AG09309 (cell line): Measurements from ENCODE around the gene GRIK3.
"Not testable (repeated sequence)": the region's sequence is repeated elsewhere in the genome, so short reads cannot be mapped to it uniquely, and the experiment has no call there.

Experiments used
- DNase-seq: peaks from one replicate; pipeline ENCODE4 v3.0.0-alpha.2; 2010; ENCODE audit warnings: low read depth
- H3K4me3 ChIP-seq: 2 replicates; pipeline ENCODE4 v1.5.1; 2011; ENCODE audit warnings: mild to moderate bottlenecking, low read depth, low read length, moderate library complexity; ENCODE audit not compliant: control insufficient read depth
- CTCF ChIP-seq: IDR thresholded peaks from 2 replicates; pipeline ENCODE4 v1.5.1; 2011; ENCODE audit warnings: mild to moderate bottlenecking, low read depth, low read length, inconsistent platforms; ENCODE audit not compliant: insufficient read depth, control insufficient read depth; ENCODE audit errors: missing control alignments

The GRIK3 gene

GRCh38 chr1:36922071-36922470 lies 112.2 kb downstream of the GRIK3 start:
- no peak for TF ChIP-seq CTCF
- DNase-seq: no peak
- H3K4me3 ChIP-seq: no peak overlapping the region

GRCh38 chr1:36920801-36921405 lies 113.4 kb downstream of the GRIK3 start:
- no peak for DNase-seq
- TF ChIP-seq CTCF: no peak
- H3K4me3 ChIP-seq: no peak overlapping the region

GRCh38 chr1:36920371-36920770 lies 113.9 kb downstream of the GRIK3 start:
- no peak overlapping the region for H3K4me3 ChIP-seq
- DNase-seq: no peak
- no peak for TF ChIP-seq CTCF

- no peak overlapping the region for H3K4me3 ChIP-seq
- DNase-seq: no peak
- no peak for TF ChIP-seq CTCF
Measured at GRCh38 chr1:36919491-36920145, 114.7 kb downstream of the GRIK3 start.

- H3K4me3 ChIP-seq: no peak overlapping the region
- no peak for TF ChIP-seq CTCF
- no peak for DNase-seq
Measured at GRCh38 chr1:36918604-36919003, 115.7 kb downstream of the GRIK3 start.

GRCh38 chr1:36916542-36916941 lies 117.8 kb downstream of the GRIK3 start:
- not testable (repeated sequence) for DNase-seq, H3K4me3 ChIP-seq

GRCh38 chr1:36913484-36914060 lies 120.7 kb downstream of the GRIK3 start:
- no peak for DNase-seq
- H3K4me3 ChIP-seq: no peak overlapping the region
- no peak for TF ChIP-seq CTCF
